Tibial nerve (tissue), 4 donors: ENCODE results near the gene FBXO21. TPM values are rescaled to one million over a fixed set of nuclear protein-coding genes. Genes with fewer than 3 reads are reported as not detected.

Source experiments
- DNase-seq, 2 donors: peaks; one replicate each; pipeline ENCODE4 v3.0.0-alpha.2; 2019; ENCODE audit warnings: low spot score in 2 of 2
- H3K27ac ChIP-seq, 4 donors: fragments of 200-600 bp; sonication (generic) in 3 of 4; one replicate each; pipeline ENCODE4 v1.5.1; 2017 to 2019; ENCODE audit warnings: mild to moderate bottlenecking in 1 of 4
- H3K27me3 ChIP-seq, 2 donors: fragments of 200-600 bp; sonication (generic) in 1 of 2; one replicate each; pipeline versions ENCODE4 v1.5.1 to v1.6.0; 2017 to 2019
- H3K36me3 ChIP-seq, 3 donors: fragments of 200-600 bp; sonication (generic); one replicate each; pipeline ENCODE4 v1.5.1; 2018 to 2019
- H3K4me1 ChIP-seq, 4 donors: fragments of 200-600 bp; sonication (generic) in 3 of 4; one replicate each; pipeline ENCODE4 v1.5.1; 2017 to 2019
- H3K4me3 ChIP-seq, 4 donors: fragments of 200-600 bp; sonication (generic) in 3 of 4; one replicate each; pipeline ENCODE4 v1.5.1; 2017 to 2019; ENCODE audit warnings: mild to moderate bottlenecking in 1 of 4, moderate library complexity in 1 of 4
- H3K9me3 ChIP-seq, 4 donors: fragments of 200-600 bp; sonication (generic) in 3 of 4; one replicate each; pipeline ENCODE4 v1.5.1; 2017 to 2019
- CTCF ChIP-seq, 5 experiments: fragments of 200-600 bp in 3 of 5; fragments of 450-650 bp in 2 of 5; sonication (generic) in 3 of 5; IDR thresholded peaks; one replicate each; pipeline ENCODE4 v1.5.1; 2016 to 2019; ENCODE audit warnings: antibody characterized with exemption in 5 of 5, mild to moderate bottlenecking in 3 of 5, moderate library complexity in 2 of 5
- EP300 ChIP-seq, 2 donors: sonication (generic); formaldehyde crosslinking; IDR thresholded peaks; one replicate each; pipeline ENCODE4 v1.6.1; 2017; ENCODE audit warnings: antibody characterized with exemption in 2 of 2, mild to moderate bottlenecking in 1 of 2
- POLR2A ChIP-seq, 2 donors: fragments of 450-650 bp; IDR thresholded peaks; one replicate each; pipeline ENCODE4 v1.6.1; 2017; ENCODE audit warnings: antibody characterized with exemption in 2 of 2, mild to moderate bottlenecking in 2 of 2, moderate library complexity in 2 of 2
- WGBS, 2 donors: methylation state at CpG; one replicate each; pipeline ENCODE4 v1.1.5; 2018; 5-methylcytosine and 5-hydroxymethylcytosine counted together
- total RNA-seq, 4 donors: library from RNA; depleted of rRNA; stranded (reverse); fragments of >200 nt; gene quantifications; one replicate each; pipeline ENCODE4 v1.1.0, GENCODE V29; 2016

Gene FBXO21
- total RNA-seq, 4 donors from 2014 or later = 56.1 to 154 (median 84.6) TPM

- DNase-seq = no peak
- WGBS, 2 donors = 86 to 94% methylated on average over 4 of the region's 4 CpGs
- TF ChIP-seq POLR2A (IDR thresholded peaks at IDR 0.05) (no peak), EP300 (IDR thresholded peaks at IDR 0.05) (no peak), CTCF (IDR thresholded peaks at IDR 0.05) (no peak)
- Histone ChIP-seq H3K4me3 (no peak overlapping the region), H3K9me3 (peaks cover 0 to 10% (median 0%) of the 10 kb centered on the region in 4 donors), H3K27ac (no peak overlapping the region), H3K27me3 (no peaks in the 10 kb centered on the region), H3K36me3 (peaks cover 0 to 98% (median 18%) of the 10 kb centered on the region in 3 donors), H3K4me1 (no peaks in the 10 kb centered on the region)
Measured at GRCh38 chr12:117180758-117181467, 9.4 kb downstream of the FBXO21 start.

- WGBS, 2 donors = 93 to 97% methylated on average over 2 of the region's 2 CpGs
- Histone ChIP-seq H3K4me1 (no peaks in the 10 kb centered on the region), H3K9me3 (peaks cover 0 to 10% (median 0%) of the 10 kb centered on the region in 4 donors), H3K27ac (no peak overlapping the region), H3K4me3 (no peak overlapping the region), H3K36me3 (peaks cover 0 to 98% (median 23%) of the 10 kb centered on the region in 3 donors), H3K27me3 (no peaks in the 10 kb centered on the region)
- DNase-seq = no peak
- no peak for TF ChIP-seq CTCF (IDR thresholded peaks at IDR 0.05)
- no peak for TF ChIP-seq EP300 (IDR thresholded peaks at IDR 0.05)
- TF ChIP-seq POLR2A (IDR thresholded peaks at IDR 0.05) = no peak
Measured at GRCh38 chr12:117178745-117179144, 11.5 kb downstream of the FBXO21 start.

GRCh38 chr12:117178301-117178700, 12.0 kb downstream of the FBXO21 start:
- Histone ChIP-seq H3K27me3 (no peaks in the 10 kb centered on the region), H3K4me3 (no peak overlapping the region), H3K4me1 (no peaks in the 10 kb centered on the region), H3K27ac (no peak overlapping the region), H3K9me3 (peaks cover 0 to 10% (median 0%) of the 10 kb centered on the region in 4 donors), H3K36me3 (peaks cover 0 to 98% (median 24%) of the 10 kb centered on the region in 3 donors)
- no peak for TF ChIP-seq EP300 (IDR thresholded peaks at IDR 0.05)
- TF ChIP-seq POLR2A (IDR thresholded peaks at IDR 0.05) = no peak
- TF ChIP-seq CTCF (IDR thresholded peaks at IDR 0.05) = no peak
- WGBS, 2 donors = 94% methylated on average over 10 of the region's 10 CpGs
- DNase-seq = no peak

GRCh38 chr12:117172168-117172567, 18.1 kb downstream of the FBXO21 start:
- DNase-seq = no peak
- H3K27me3 ChIP-seq = no peaks in the 10 kb centered on the region
- H3K4me3 ChIP-seq = no peak overlapping the region
- 87 to 95% methylated on average over 3 of the region's 3 CpGs for WGBS, 2 donors
- no peak overlapping the region for H3K27ac ChIP-seq
- no peaks in the 10 kb centered on the region for H3K9me3 ChIP-seq
- TF ChIP-seq EP300 (IDR thresholded peaks at IDR 0.05) (no peak), POLR2A (IDR thresholded peaks at IDR 0.05) (no peak), CTCF (IDR thresholded peaks at IDR 0.05) (no peak)
- H3K4me1 ChIP-seq = no peaks in the 10 kb centered on the region
- peaks cover 2 to 99% (median 19%) of the 10 kb centered on the region in 3 donors for H3K36me3 ChIP-seq

GRCh38 chr12:117171499-117172162, 18.6 kb downstream of the FBXO21 start:
- no peaks in the 10 kb centered on the region for H3K4me1 ChIP-seq
- H3K9me3 ChIP-seq = no peaks in the 10 kb centered on the region
- H3K27ac ChIP-seq = no peak overlapping the region
- H3K36me3 ChIP-seq = peaks cover 2 to 99% (median 19%) of the 10 kb centered on the region in 3 donors
- no peak for TF ChIP-seq CTCF (IDR thresholded peaks at IDR 0.05)
- TF ChIP-seq EP300 (IDR thresholded peaks at IDR 0.05) = no peak
- no peaks in the 10 kb centered on the region for H3K27me3 ChIP-seq
- WGBS, 2 donors = 70 to 72% methylated on average over 2 of the region's 2 CpGs
- DNase-seq = no peak
- H3K4me3 ChIP-seq = no peak overlapping the region
